ENCODE measurements around the gene CYFIP1.

CYFIP1 gene

DNA sequence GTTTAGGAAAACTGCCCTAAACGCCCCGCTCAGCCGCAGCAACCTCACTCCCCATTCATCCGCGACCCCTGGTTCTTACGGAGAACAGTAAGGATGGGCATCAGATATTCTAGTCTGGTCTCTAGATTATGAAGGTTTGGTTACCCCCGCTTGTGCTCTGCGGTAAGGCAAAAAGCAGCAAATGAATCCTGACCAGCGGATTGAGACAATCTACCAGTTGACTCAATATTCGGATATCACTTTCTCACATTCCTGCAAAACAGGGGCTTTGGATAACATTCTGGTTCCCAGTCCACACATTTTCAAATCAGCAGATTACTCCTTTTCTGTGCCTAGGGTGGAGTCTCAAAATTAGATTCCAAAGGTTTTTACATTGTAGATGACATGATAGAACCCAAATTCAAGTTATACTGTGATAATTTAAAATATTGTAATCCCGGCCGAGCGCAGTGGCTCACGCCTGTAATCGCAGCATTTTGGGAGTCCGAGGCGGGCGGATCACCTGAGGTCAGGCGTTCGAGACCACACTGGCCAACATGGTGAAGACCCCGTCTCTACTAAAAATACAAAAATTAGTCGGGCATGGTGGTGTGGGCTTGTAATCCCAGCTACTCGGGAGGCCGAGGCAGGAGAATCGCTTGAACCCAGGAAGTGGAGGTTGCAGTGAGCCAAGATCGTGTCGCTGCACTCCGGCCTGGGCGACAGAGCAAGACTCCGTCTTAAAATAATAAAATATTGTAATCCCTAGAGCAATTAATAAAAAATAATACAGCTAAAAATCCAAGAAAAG, 1.1 kb upstream of the CYFIP1 start:
- no peaks in the 10 kb centered on the region for H3F3A ChIP-seq (ENCODE audit: control insufficient read depth, insufficient read depth)
- peaks cover 4% of the 10 kb centered on the region; the same call in 1 of the 2 replicates for H3K4me1 ChIP-seq (ENCODE audit: control insufficient read depth, low read length)
- H3K27me3 ChIP-seq (ENCODE audit: control insufficient read depth, low read length), result peaks cover 28% of the 10 kb centered on the region
- H3K36me3 ChIP-seq (ENCODE audit: control insufficient read depth, low read length), result no peaks in the 10 kb centered on the region
- no peaks in the 10 kb centered on the region for H3K79me2 ChIP-seq (ENCODE audit: control insufficient read depth, low read length)
- peak; percentile 48; the same call in 1 of the 2 replicates for TF ChIP-seq EZH2phosphoT487 (IDR thresholded peaks at IDR 0.05; ENCODE audit: borderline replicate concordance, low read length)
- TF ChIP-seq, protein P1, sequence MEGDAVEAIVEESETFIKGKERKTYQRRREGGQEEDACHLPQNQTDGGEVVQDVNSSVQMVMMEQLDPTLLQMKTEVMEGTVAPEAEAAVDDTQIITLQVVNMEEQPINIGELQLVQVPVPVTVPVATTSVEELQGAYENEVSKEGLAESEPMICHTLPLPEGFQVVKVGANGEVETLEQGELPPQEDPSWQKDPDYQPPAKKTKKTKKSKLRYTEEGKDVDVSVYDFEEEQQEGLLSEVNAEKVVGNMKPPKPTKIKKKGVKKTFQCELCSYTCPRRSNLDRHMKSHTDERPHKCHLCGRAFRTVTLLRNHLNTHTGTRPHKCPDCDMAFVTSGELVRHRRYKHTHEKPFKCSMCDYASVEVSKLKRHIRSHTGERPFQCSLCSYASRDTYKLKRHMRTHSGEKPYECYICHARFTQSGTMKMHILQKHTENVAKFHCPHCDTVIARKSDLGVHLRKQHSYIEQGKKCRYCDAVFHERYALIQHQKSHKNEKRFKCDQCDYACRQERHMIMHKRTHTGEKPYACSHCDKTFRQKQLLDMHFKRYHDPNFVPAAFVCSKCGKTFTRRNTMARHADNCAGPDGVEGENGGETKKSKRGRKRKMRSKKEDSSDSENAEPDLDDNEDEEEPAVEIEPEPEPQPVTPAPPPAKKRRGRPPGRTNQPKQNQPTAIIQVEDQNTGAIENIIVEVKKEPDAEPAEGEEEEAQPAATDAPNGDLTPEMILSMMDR (IDR thresholded peaks at IDR 0.05; ENCODE audit: low read depth, low read length, poor library complexity, severe bottlenecking), result no peak
- H4K20me1 ChIP-seq (ENCODE audit: control insufficient read depth, insufficient read depth, low read depth, low read length), result no peaks in the 10 kb centered on the region
- H3K27ac ChIP-seq (ENCODE audit: low read depth, low read length), result no peak overlapping the region
- no peaks in the 10 kb centered on the region for H3K9me3 ChIP-seq (ENCODE audit: control insufficient read depth, insufficient read depth, low read length)
- H3K4me2 ChIP-seq (ENCODE audit: low read length), result peak overlapping the region; percentile 51; the same call in 1 of the 2 replicates
- no peaks in the 10 kb centered on the region for H3K9me2 ChIP-seq (replicated peaks; ENCODE audit: control insufficient read depth, low read length)
- no peak overlapping the region for H3K4me3 ChIP-seq (ENCODE audit: low read length)

- H3K4me2 ChIP-seq (ENCODE audit: low read length), result peak overlapping the region; percentile 35
- no peaks in the 10 kb centered on the region for H3F3A ChIP-seq (ENCODE audit: control insufficient read depth, insufficient read depth)
- no peaks in the 10 kb centered on the region for H4K20me1 ChIP-seq (ENCODE audit: control insufficient read depth, insufficient read depth, low read depth, low read length)
- H3K9me3 ChIP-seq (ENCODE audit: control insufficient read depth, insufficient read depth, low read length), result no peaks in the 10 kb centered on the region
- H3K4me3 ChIP-seq (ENCODE audit: low read length), result peak overlapping the region; percentile 41; the same call in 1 of the 2 replicates
- H3K79me2 ChIP-seq (ENCODE audit: control insufficient read depth, low read length), result no peaks in the 10 kb centered on the region
- H3K4me1 ChIP-seq (ENCODE audit: control insufficient read depth, low read length), result peaks cover 4% of the 10 kb centered on the region; the same call in 1 of the 2 replicates
- no peaks in the 10 kb centered on the region for H3K36me3 ChIP-seq (ENCODE audit: control insufficient read depth, low read length)
- TF ChIP-seq, protein P1 (IDR thresholded peaks at IDR 0.05; ENCODE audit: low read depth, low read length, poor library complexity, severe bottlenecking), result no peak
- TF ChIP-seq EZH2phosphoT487 (IDR thresholded peaks at IDR 0.05; ENCODE audit: borderline replicate concordance, low read length), result peak; percentile 98
- H3K27me3 ChIP-seq (ENCODE audit: control insufficient read depth, low read length), result peaks cover 28% of the 10 kb centered on the region
- H3K27ac ChIP-seq (ENCODE audit: low read depth, low read length), result no peak overlapping the region
- H3K9me2 ChIP-seq (replicated peaks; ENCODE audit: control insufficient read depth, low read length), result no peaks in the 10 kb centered on the region
Observed at GRCh38 chr15:22979238-22980188, 655 bp downstream of the CYFIP1 start.

DNA sequence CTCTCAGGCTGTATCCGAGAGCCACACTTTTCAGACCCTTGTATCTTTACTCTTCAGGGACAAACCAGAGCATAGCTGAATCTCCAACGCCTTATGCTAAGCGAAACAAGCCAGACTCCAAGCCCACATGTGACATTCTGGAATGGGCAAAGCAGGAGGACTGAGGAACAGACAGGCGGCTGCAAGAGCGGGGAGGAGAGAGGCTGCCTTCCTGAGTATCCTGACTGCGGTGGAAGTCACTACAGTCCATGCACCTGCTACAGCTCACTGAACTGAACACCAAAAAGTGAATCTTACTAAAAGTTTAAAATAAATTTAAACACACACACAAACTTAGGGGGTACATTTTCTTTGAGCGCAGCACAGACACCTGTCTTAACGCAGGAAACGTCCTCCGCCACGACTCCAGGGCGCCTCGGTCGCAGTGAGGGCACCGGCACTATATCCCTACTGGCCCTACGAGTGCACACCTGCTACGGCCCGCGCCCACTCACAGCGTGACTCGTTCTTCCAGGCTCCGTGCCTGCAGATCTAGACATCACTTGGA, 1.4 kb downstream of the CYFIP1 start:
- H3K79me2 ChIP-seq (ENCODE audit: control insufficient read depth, low read length), result no peaks in the 10 kb centered on the region
- H3K4me1 ChIP-seq (ENCODE audit: control insufficient read depth, low read length), result peaks cover 4% of the 10 kb centered on the region; the same call in 1 of the 2 replicates
- H4K20me1 ChIP-seq (ENCODE audit: control insufficient read depth, insufficient read depth, low read depth, low read length), result no peaks in the 10 kb centered on the region
- H3K27ac ChIP-seq (ENCODE audit: low read depth, low read length), result no peak overlapping the region
- H3F3A ChIP-seq (ENCODE audit: control insufficient read depth, insufficient read depth), result no peaks in the 10 kb centered on the region
- no peaks in the 10 kb centered on the region for H3K36me3 ChIP-seq (ENCODE audit: control insufficient read depth, low read length)
- H3K27me3 ChIP-seq (ENCODE audit: control insufficient read depth, low read length), result peaks cover 28% of the 10 kb centered on the region
- H3K9me3 ChIP-seq (ENCODE audit: control insufficient read depth, insufficient read depth, low read length), result no peaks in the 10 kb centered on the region
- no peaks in the 10 kb centered on the region for H3K9me2 ChIP-seq (replicated peaks; ENCODE audit: control insufficient read depth, low read length)
- no peak overlapping the region for H3K4me3 ChIP-seq (ENCODE audit: low read length)
- peak overlapping the region; percentile 35 for H3K4me2 ChIP-seq (ENCODE audit: low read length)
- TF ChIP-seq, protein P1 (IDR thresholded peaks at IDR 0.05; ENCODE audit: low read depth, low read length, poor library complexity, severe bottlenecking), result no peak
- TF ChIP-seq EZH2phosphoT487 (IDR thresholded peaks at IDR 0.05; ENCODE audit: borderline replicate concordance, low read length), result no peak

Measured in DOHH2 (cell line).